Left ventricle myocardium inferior (tissue), 1 donor: ENCODE data around the gene POU2AF2. TPM values are rescaled to one million over a fixed set of nuclear protein-coding genes. Genes with fewer than 3 reads are reported as not detected.
"Not testable (repeated sequence)": the region's sequence is repeated elsewhere in the genome, so short reads cannot be mapped to it uniquely, and the experiment has no call there.

ENCODE experiments used
- DNase-seq: peaks from one replicate; pipeline ENCODE4 v3.0.0-alpha.2; 2020
- H3K27ac ChIP-seq: fragments of 200-600 bp; replicated peaks from 2 replicates; pipeline ENCODE4 v1.8.0; 2021
- H3K27me3 ChIP-seq: fragments of 200-600 bp; 2 replicates; pipeline ENCODE4 v1.8.0; 2021; ENCODE audit warnings: low read depth
- H3K36me3 ChIP-seq: fragments of 200-600 bp; 2 replicates; pipeline ENCODE4 v1.8.0; 2021
- H3K4me1 ChIP-seq: fragments of 200-600 bp; 2 replicates; pipeline ENCODE4 v1.8.0; 2021
- H3K4me3 ChIP-seq: fragments of 200-600 bp; 2 replicates; pipeline ENCODE4 v1.8.0; 2021; ENCODE audit warnings: mild to moderate bottlenecking, moderate library complexity
- H3K9me3 ChIP-seq: fragments of 200-600 bp; replicated peaks from 2 replicates; pipeline ENCODE4 v1.8.0; 2021
- CTCF ChIP-seq: fragments of 200-600 bp; IDR thresholded peaks from 2 replicates; pipeline ENCODE4 v1.8.0; 2021; ENCODE audit warnings: antibody characterized with exemption, mild to moderate bottlenecking, borderline replicate concordance
- intact Hi-C: fragments of 100-400 bp; cut with micrococcal nuclease; formaldehyde crosslinking; loops from one replicate; pipeline ENCODE4 v1.11.0; 2022
- total RNA-seq: library from RNA; stranded (reverse); fragmentation: NEBNext Ultra II Directional; extraction: Animal tissue kit (Norgen Biotek cat#: 25700); gene quantifications from one replicate; pipeline ENCODE4 v1.2.1, GENCODE V29; 2021
- donor health status: DM: no; HTN: yes; CAD: no; lungs with severe emphysema.

Gene POU2AF2
- total RNA-seq, 1 donor from 2014 or later = not detected

GRCh38 chr11:111207213-111207612, 38.3 kb upstream of the POU2AF2 start:
- Histone ChIP-seq H3K4me3 (no peak overlapping the region), H3K27ac (no peak overlapping the region), H3K9me3 (no peaks in the 10 kb centered on the region), H3K36me3 (no peaks in the 10 kb centered on the region), H3K4me1 (no peaks in the 10 kb centered on the region), H3K27me3 (no peaks in the 10 kb centered on the region)
- no peak for TF ChIP-seq CTCF
- intact Hi-C loops = no loop called here
- no peak for DNase-seq

GRCh38 chr11:111209543-111210355, 35.8 kb upstream of the POU2AF2 start:
- H3K27me3 ChIP-seq = no peaks in the 10 kb centered on the region
- no peak for TF ChIP-seq CTCF
- DNase-seq = no peak

GRCh38 chr11:111213256-111213655, 32.3 kb upstream of the POU2AF2 start:
- Histone ChIP-seq H3K36me3 (no peaks in the 10 kb centered on the region), H3K27ac (no peak overlapping the region), H3K4me3 (no peak overlapping the region), H3K4me1 (no peaks in the 10 kb centered on the region), H3K27me3 (no peaks in the 10 kb centered on the region), H3K9me3 (peaks cover 8% of the 10 kb centered on the region)
- TF ChIP-seq CTCF = no peak
- DNase-seq = no peak
- intact Hi-C loops = no loop called here

More at GRCh38 chr11:111209543-111210355, 35.8 kb upstream of the POU2AF2 start:
- no peaks in the 10 kb centered on the region for H3K4me1 ChIP-seq
- H3K4me3 ChIP-seq = no peak overlapping the region
- no peak overlapping the region for H3K27ac ChIP-seq
- intact Hi-C loops = no loop called here
- H3K36me3 ChIP-seq = no peaks in the 10 kb centered on the region
- no peaks in the 10 kb centered on the region for H3K9me3 ChIP-seq

- no peak overlapping the region for H3K4me3 ChIP-seq
- peaks cover 22% of the 10 kb centered on the region for H3K9me3 ChIP-seq
- H3K36me3 ChIP-seq = no peaks in the 10 kb centered on the region
- H3K4me1 ChIP-seq = no peaks in the 10 kb centered on the region
- H3K27me3 ChIP-seq = peaks cover 14% of the 10 kb centered on the region
- no peak overlapping the region for H3K27ac ChIP-seq
- intact Hi-C loops = no loop called here
- no peak for DNase-seq
- no peak for TF ChIP-seq CTCF
Observed at GRCh38 chr11:111220721-111221120, 24.8 kb upstream of the POU2AF2 start.

- H3K27me3 ChIP-seq = peaks cover 14% of the 10 kb centered on the region
- H3K36me3 ChIP-seq = no peaks in the 10 kb centered on the region
- DNase-seq = no peak
- no peak overlapping the region for H3K4me3 ChIP-seq
- no peak for TF ChIP-seq CTCF
- H3K4me1 ChIP-seq = no peaks in the 10 kb centered on the region
- intact Hi-C loops = no loop called here
- H3K27ac ChIP-seq = no peak overlapping the region
- H3K9me3 ChIP-seq = peaks cover 22% of the 10 kb centered on the region
Observed at GRCh38 chr11:111221208-111221607, 24.3 kb upstream of the POU2AF2 start.

- H3K27me3 ChIP-seq = peaks cover 14% of the 10 kb centered on the region
- DNase-seq, H3K27ac ChIP-seq, intact Hi-C loops, H3K36me3 ChIP-seq, H3K4me3 ChIP-seq, H3K4me1 ChIP-seq: not testable (repeated sequence)
- H3K9me3 ChIP-seq = peaks cover 22% of the 10 kb centered on the region
Observed at GRCh38 chr11:111221936-111222335, 23.6 kb upstream of the POU2AF2 start.

- H3K9me3 ChIP-seq = peaks cover 14% of the 10 kb centered on the region
- H3K4me1 ChIP-seq, H3K27ac ChIP-seq, H3K36me3 ChIP-seq, H3K4me3 ChIP-seq, intact Hi-C loops, DNase-seq: not testable (repeated sequence)
- H3K27me3 ChIP-seq = peaks cover 14% of the 10 kb centered on the region
Observed at GRCh38 chr11:111222821-111223455, 22.6 kb upstream of the POU2AF2 start.
